GM12878 (cell line): ENCODE results near the gene TBC1D10B. TPM values are rescaled to one million over a fixed set of nuclear protein-coding genes. Genes with fewer than 3 reads are reported as not detected.

ENCODE experiments used
- ATAC-seq: fragments of 200-7000 bp; cut with Tn5 transposase; 3 replicates; pipeline ENCODE4 v1.9.1; 2020; ENCODE audit warnings: mild to moderate bottlenecking, moderate library complexity
- BruUV-seq: library from RNA; stranded (reverse); fragments of 400-500 nt; replicated peaks from 2 replicates; lab custom pipeline; 2021; lab: Mats Ljungman, UMichigan
- CTCF ChIA-PET: fragments of 300-600 bp; sonication (Branson Sonifier 250); formaldehyde crosslinking; extraction: SDS; loops from one replicate; lab custom pipeline; 2021; ENCODE audit warnings: inconsistent platforms; lab: Yijun Ruan, JAX
- POLR2A ChIA-PET: fragments of 350-600 bp; formaldehyde crosslinking; extraction: SDS; loops from one replicate; lab custom pipeline; 2021; ENCODE audit warnings: inconsistent platforms; lab: Charles Lee
- RAD21 ChIA-PET: fragments of 300-600 bp; sonication (Branson Sonifier 250); formaldehyde crosslinking; loops from one replicate; lab custom pipeline; 2023; ENCODE audit warnings: antibody characterized with exemption; ENCODE audit not compliant: unreplicated experiment; lab: Charles Lee
- SMC1A ChIA-PET: fragments of 300-600 bp; sonication (Branson Sonifier 250); formaldehyde crosslinking; loops from one replicate; lab custom pipeline; 2023; ENCODE audit not compliant: unreplicated experiment, uncharacterized antibody; lab: Charles Lee
- DNase-seq: peaks from one replicate; pipeline ENCODE4 v3.0.0-alpha.2; 2011; ENCODE audit warnings: low read depth, low spot score
- FAIRE-seq: peaks from 3 replicates; lab custom pipeline; 2011; peaks lifted over from hg19 to GRCh38; lab: Jason Lieb, UNC
- H2AFZ ChIP-seq: 2 replicates; pipeline ENCODE4 v1.6.0; 2011; ENCODE audit warnings: low read depth, low read length, control low read depth; ENCODE audit not compliant: control insufficient read depth
- H3K27ac ChIP-seq: 2 replicates; pipeline ENCODE4 v1.5.1; 2011; ENCODE audit warnings: control low read depth; ENCODE audit not compliant: control insufficient read depth, insufficient read depth
- H3K27me3 ChIP-seq, 2 experiments: replicated peaks in 1 of 2; 2 replicates each; pipeline versions ENCODE4 v1.6.0 to v1.6.1; 2011; ENCODE audit warnings: low read length in 1 of 2; ENCODE audit not compliant: control insufficient read depth in 2 of 2, insufficient read depth in 2 of 2
- H3K36me3 ChIP-seq, 2 experiments: 2 replicates each; pipeline ENCODE4 v1.5.1; 2011; ENCODE audit warnings: low read length in 1 of 2; ENCODE audit not compliant: control insufficient read depth in 2 of 2, insufficient read depth in 2 of 2
- H3K4me1 ChIP-seq: 2 replicates; pipeline ENCODE4 v1.6.1; 2011; ENCODE audit warnings: mild to moderate bottlenecking, low read length, moderate library complexity, mixed read lengths; ENCODE audit not compliant: control insufficient read depth, insufficient read depth
- H3K4me2 ChIP-seq: 2 replicates; pipeline ENCODE4 v1.6.0; 2011; ENCODE audit warnings: control low read depth; ENCODE audit not compliant: control insufficient read depth, insufficient read depth
- H3K4me3 ChIP-seq: fragments of 200-600 bp; sonication (generic); 2 replicates; pipeline ENCODE4 v1.5.1; 2016
- H3K79me2 ChIP-seq: 2 replicates; pipeline ENCODE4 v1.6.0; 2011; ENCODE audit warnings: low read length; ENCODE audit not compliant: control insufficient read depth, insufficient read depth
- H3K9ac ChIP-seq: 2 replicates; pipeline ENCODE4 v1.8.0; 2011; ENCODE audit warnings: low read length, control low read depth, mixed read lengths; ENCODE audit not compliant: control insufficient read depth, insufficient read depth
- H3K9me3 ChIP-seq: replicated peaks from 3 replicates; pipeline ENCODE4 v1.5.1; 2011; ENCODE audit warnings: mild to moderate bottlenecking, low read length; ENCODE audit not compliant: control insufficient read depth, insufficient read depth
- H4K20me1 ChIP-seq: 2 replicates; pipeline ENCODE4 v1.6.0; 2011; ENCODE audit not compliant: control insufficient read depth, insufficient read depth
- NFYB ChIP-seq: IDR thresholded peaks from 2 replicates; pipeline ENCODE4 v1.6.1; 2011; ENCODE audit warnings: low read depth, mild to moderate bottlenecking, low read length, improper control_type of control experiment, moderate library complexity; ENCODE audit not compliant: insufficient read depth
- RAD21 ChIP-seq: IDR thresholded peaks from 2 replicates; pipeline ENCODE4 v1.6.1; 2011; ENCODE audit warnings: mild to moderate bottlenecking, low read depth, low read length, moderate library complexity; ENCODE audit not compliant: insufficient read depth
- RFX5 ChIP-seq: IDR thresholded peaks from 2 replicates; pipeline ENCODE4 v1.6.1; 2011; ENCODE audit warnings: low read depth, low read length, improper control_type of control experiment
- RUNX3 ChIP-seq: IDR thresholded peaks from 2 replicates; pipeline ENCODE4 v1.6.1; 2012; ENCODE audit warnings: low read length, inconsistent platforms
- STAT3 ChIP-seq: IDR thresholded peaks from 2 replicates; pipeline ENCODE4 v1.6.1; 2011; ENCODE audit warnings: low read depth, low read length, improper control_type of control experiment
- ZNF217 ChIP-seq: fragments of 450-650 bp; IDR thresholded peaks from 2 replicates; pipeline ENCODE4 v1.6.1; 2017; ENCODE audit warnings: antibody characterized with exemption, mild to moderate bottlenecking
- WGBS: methylation state at CpG from one replicate; pipeline ENCODE4 v1.1.6; 2016; ENCODE audit warnings: low lambda C conversion rate; ENCODE audit not compliant: insufficient replicate concordance, insufficient coverage; ENCODE audit errors: missing lambda C conversion rate; 5-methylcytosine and 5-hydroxymethylcytosine counted together
- in situ Hi-C: fragments of 300-500 bp; cut with MboI; formaldehyde crosslinking; loops from 9 replicates; pipeline ENCODE4 v1.14.3; 2018; ENCODE audit warnings: mixed read lengths
- intact Hi-C: fragments of 100-400 bp; cut with micrococcal nuclease; formaldehyde crosslinking; loops from one replicate; pipeline ENCODE4 v1.14.2; 2022; ENCODE audit not compliant: unreplicated experiment
- polyA plus RNA-seq, 11 experiments: library from polyadenylated mRNA; depleted of rRNA in 4 of 11; unstranded in 6 of 11; stranded (reverse) in 5 of 11; fragments of >200 nt; fragmentation: Nextera tagmentation in 4 of 11; fragmentation: Illumina TruSeq in 1 of 11; extraction: Ambion mirVana in 4 of 11; extraction: Trizol in 1 of 11; gene quantifications; 1 replicate in 1 of 11; 2 replicates in 10 of 11; pipeline versions ENCODE4 v1.2.1 to v1.2.3, GENCODE V29; 2011 to 2016; ENCODE audit warnings: inconsistent platforms in 2 of 11, missing spikeins in 2 of 11, low read depth in 1 of 11
- total RNA-seq, 4 experiments: library from RNA; depleted of rRNA in 3 of 4; stranded (reverse); fragments of >200 nt in 3 of 4; fragmentation: Illumina TruSeq in 1 of 4; extraction: Trizol in 1 of 4; gene quantifications; 2 replicates each; pipeline versions ENCODE4 v1.2.1 to v1.2.3, GENCODE V29; 2013 to 2021
- TF ChIP-seq, protein P1 (sequence below): fragments of 450-650 bp; IDR thresholded peaks from 2 replicates; pipeline ENCODE4 v1.6.1; 2018; ENCODE audit warnings: borderline replicate concordance, mild to moderate bottlenecking; ENCODE audit not compliant: partially characterized antibody
- TF ChIP-seq, protein P2 (sequence below): IDR thresholded peaks from 2 replicates; pipeline ENCODE4 v1.6.1; 2011; ENCODE audit warnings: low read depth, mild to moderate bottlenecking, low read length, moderate library complexity, borderline replicate concordance; ENCODE audit errors: extremely low read depth

TBC1D10B gene
- total and polyA plus RNA-seq, 10 of the 15 experiments (the other 5 are each of a cell fraction or from before 2014, with no cell fraction given), result 2.2 to 51.2 (median 11.6) TPM

DNA sequence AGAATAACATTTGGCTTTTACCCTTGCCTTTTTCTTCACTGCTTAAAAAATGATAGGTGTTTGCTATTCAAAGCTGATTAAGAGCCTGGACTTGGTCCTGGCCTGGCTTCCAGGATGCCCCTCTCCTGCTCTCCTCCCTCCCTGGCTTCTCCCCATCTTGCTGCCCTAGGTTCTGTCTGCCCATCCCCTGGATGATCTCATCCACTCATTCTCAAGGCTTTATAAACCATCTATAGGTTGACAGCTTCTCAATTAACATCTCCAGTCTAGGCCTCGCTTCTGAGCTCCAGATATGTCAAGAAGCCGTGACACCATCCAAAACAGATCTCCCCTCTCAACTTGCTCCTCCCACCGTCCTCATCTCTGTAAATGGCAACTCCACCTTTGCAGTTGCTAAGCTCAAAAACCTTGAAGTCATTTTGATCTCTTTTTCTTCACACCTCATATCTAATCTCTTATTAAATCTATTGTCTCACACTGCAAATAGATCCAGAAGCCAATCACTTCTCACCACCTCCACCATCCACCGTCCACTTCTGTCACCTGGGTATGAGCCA, 45.8 kb upstream of the TBC1D10B start:
- DNase-seq (no peak), FAIRE-seq (no peak), ATAC-seq (no peak)
- H3K27me3 ChIP-seq, result no peaks in the 10 kb centered on the region
- no peak overlapping the region for H3K27ac ChIP-seq
- ChIA-PET CTCF (interaction anchor here (1.0 to 2.1 kb wide), 4 partner anchors 119 to 213 kb away, joined by 3 to 8 read pairs (median 3); no protein-coding TSS in a partner anchor), RAD21 (interaction anchor here (0.7 kb wide), 1 partner anchor 14 kb away, joined by 3 read pairs; the partner anchor contains the start of gene DCTPP1), POLR2A (interaction anchor here (1.3 to 2.0 kb wide), 3 partner anchors 10 to 325 kb away, joined by 4 to 7 read pairs (median 4); partner anchors contain the start of genes TBC1D10B, TBX6 and ZNF771), SMC1A (interaction anchor here (0.7 to 0.9 kb wide), 2 partner anchors 35 to 193 kb away, joined by 3 read pairs; no protein-coding TSS in a partner anchor)
- H3K9ac ChIP-seq, result no peak overlapping the region
- H4K20me1 ChIP-seq, result no peaks in the 10 kb centered on the region
- H3K36me3 ChIP-seq, result peaks cover 1 to 4% of the 10 kb centered on the region in 2 experiments; a peak in 2 of 4 replicates
- intact Hi-C loops, result no loop called here
- no peaks in the 10 kb centered on the region for H3K9me3 ChIP-seq
- in situ Hi-C loops, result no loop called here
- WGBS, result 100% methylated on average over 4 of the region's 4 CpGs
- no peak overlapping the region for H3K4me3 ChIP-seq
- no peak overlapping the region for H2AFZ ChIP-seq
- H3K4me1 ChIP-seq, result peaks cover 8% of the 10 kb centered on the region
- no peaks in the 10 kb centered on the region for H3K79me2 ChIP-seq
- H3K4me2 ChIP-seq, result no peak overlapping the region
- TF ChIP-seq, protein P1, sequence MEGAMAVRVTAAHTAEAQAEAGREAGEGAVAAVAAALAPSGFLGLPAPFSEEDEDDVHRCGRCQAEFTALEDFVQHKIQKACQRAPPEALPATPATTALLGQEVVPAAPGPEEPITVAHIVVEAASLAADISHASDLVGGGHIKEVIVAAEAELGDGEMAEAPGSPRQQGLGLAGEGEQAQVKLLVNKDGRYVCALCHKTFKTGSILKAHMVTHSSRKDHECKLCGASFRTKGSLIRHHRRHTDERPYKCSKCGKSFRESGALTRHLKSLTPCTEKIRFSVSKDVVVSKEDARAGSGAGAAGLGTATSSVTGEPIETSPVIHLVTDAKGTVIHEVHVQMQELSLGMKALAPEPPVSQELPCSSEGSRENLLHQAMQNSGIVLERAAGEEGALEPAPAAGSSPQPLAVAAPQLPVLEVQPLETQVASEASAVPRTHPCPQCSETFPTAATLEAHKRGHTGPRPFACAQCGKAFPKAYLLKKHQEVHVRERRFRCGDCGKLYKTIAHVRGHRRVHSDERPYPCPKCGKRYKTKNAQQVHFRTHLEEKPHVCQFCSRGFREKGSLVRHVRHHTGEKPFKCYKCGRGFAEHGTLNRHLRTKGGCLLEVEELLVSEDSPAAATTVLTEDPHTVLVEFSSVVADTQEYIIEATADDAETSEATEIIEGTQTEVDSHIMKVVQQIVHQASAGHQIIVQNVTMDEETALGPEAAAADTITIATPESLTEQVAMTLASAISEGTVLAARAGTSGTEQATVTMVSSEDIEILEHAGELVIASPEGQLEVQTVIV, result no peak
- TF ChIP-seq, all 136 proteins: peak for 0
- no TSS peak for BruUV-seq

- H4K20me1 ChIP-seq, result no peaks in the 10 kb centered on the region
- H2AFZ ChIP-seq, result no peak overlapping the region
- no peak overlapping the region for H3K4me3 ChIP-seq
- no peaks in the 10 kb centered on the region for H3K9me3 ChIP-seq
- no peak overlapping the region for H3K4me2 ChIP-seq
- DNase-seq, result no peak
- H3K4me1 ChIP-seq, result peaks cover 10% of the 10 kb centered on the region
- RAD21 ChIA-PET, result interaction anchor here (1.6 kb wide), 1 partner anchor 184 kb away, joined by 3 read pairs; no protein-coding TSS in a partner anchor
- no peak for ATAC-seq
- no TSS peak for BruUV-seq
- no peak for FAIRE-seq
- intact Hi-C loops, result no loop called here
- H3K9ac ChIP-seq, result no peak overlapping the region
- CTCF ChIA-PET, result interaction anchor here (0.7 to 1.6 kb wide), 4 partner anchors 43 to 346 kb away, joined by 4 to 8 read pairs (median 6); no protein-coding TSS in a partner anchor
- POLR2A ChIA-PET, result no interaction called here
- SMC1A ChIA-PET, result interaction anchor here (1.0 kb wide), 1 partner anchor 228 kb away, joined by 3 read pairs; no protein-coding TSS in a partner anchor
- in situ Hi-C loops, result no loop called here
- H3K79me2 ChIP-seq, result no peaks in the 10 kb centered on the region
- H3K36me3 ChIP-seq, result peaks cover 0 to 2% of the 10 kb centered on the region in 2 experiments; a peak in 1 of 4 replicates
- no peak overlapping the region for H3K27ac ChIP-seq
- WGBS, result 97% methylated on average over 5 of the region's 5 CpGs
- no peaks in the 10 kb centered on the region for H3K27me3 ChIP-seq
- no peak for TF ChIP-seq RUNX3
- no peak for TF ChIP-seq STAT3
- no peak for TF ChIP-seq ZNF217
- no peak for TF ChIP-seq RAD21
- TF ChIP-seq RFX5, result no peak
- TF ChIP-seq, protein P2, sequence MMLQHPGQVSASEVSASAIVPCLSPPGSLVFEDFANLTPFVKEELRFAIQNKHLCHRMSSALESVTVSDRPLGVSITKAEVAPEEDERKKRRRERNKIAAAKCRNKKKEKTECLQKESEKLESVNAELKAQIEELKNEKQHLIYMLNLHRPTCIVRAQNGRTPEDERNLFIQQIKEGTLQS, result no peak
- TF ChIP-seq NFYB, result no peak
Measured at GRCh38 chr16:30414159-30414558, 43.9 kb upstream of the TBC1D10B start.
